ENCODE measurements around the gene RYR2.

The RYR2 gene

GRCh38 chr1:237751090-237751489, 709.1 kb downstream of the RYR2 start:
- no peak for DNase-seq (ENCODE audit: low read depth)
- TF ChIP-seq CTCF (IDR thresholded peaks at IDR 0.05; ENCODE audit: control insufficient read depth, extremely low read depth, insufficient read depth), result no peak
- H3K4me3 ChIP-seq (ENCODE audit: low read depth, low read length), result no peak overlapping the region

GRCh38 chr1:237754627-237755026, 712.6 kb downstream of the RYR2 start:
- H3K4me3 ChIP-seq (ENCODE audit: low read depth, low read length), result no peak overlapping the region
- no peak for DNase-seq (ENCODE audit: low read depth)
- TF ChIP-seq CTCF (IDR thresholded peaks at IDR 0.05; ENCODE audit: control insufficient read depth, extremely low read depth, insufficient read depth), result no peak

GRCh38 chr1:237756304-237756967, 714.5 kb downstream of the RYR2 start:
- no peak for TF ChIP-seq CTCF (IDR thresholded peaks at IDR 0.05; ENCODE audit: control insufficient read depth, extremely low read depth, insufficient read depth)
- peak; percentile 94 for DNase-seq (ENCODE audit: low read depth)
- H3K4me3 ChIP-seq (ENCODE audit: low read depth, low read length), result no peak overlapping the region

GRCh38 chr1:237759377-237759776, 717.4 kb downstream of the RYR2 start:
- no peak for TF ChIP-seq CTCF (IDR thresholded peaks at IDR 0.05; ENCODE audit: control insufficient read depth, extremely low read depth, insufficient read depth)
- no peak overlapping the region for H3K4me3 ChIP-seq (ENCODE audit: low read depth, low read length)
- no peak for DNase-seq (ENCODE audit: low read depth)

GRCh38 chr1:237760951-237761350, 719.0 kb downstream of the RYR2 start:
- no peak for DNase-seq (ENCODE audit: low read depth)
- no peak for TF ChIP-seq CTCF (IDR thresholded peaks at IDR 0.05; ENCODE audit: control insufficient read depth, extremely low read depth, insufficient read depth)
- no peak overlapping the region for H3K4me3 ChIP-seq (ENCODE audit: low read depth, low read length)

GRCh38 chr1:237763137-237763536, 721.2 kb downstream of the RYR2 start:
- DNase-seq (ENCODE audit: low read depth), result no peak
- H3K4me3 ChIP-seq (ENCODE audit: low read depth, low read length), result no peak overlapping the region
- no peak for TF ChIP-seq CTCF (IDR thresholded peaks at IDR 0.05; ENCODE audit: control insufficient read depth, extremely low read depth, insufficient read depth)

- TF ChIP-seq CTCF (IDR thresholded peaks at IDR 0.05; ENCODE audit: control insufficient read depth, extremely low read depth, insufficient read depth), result no peak
- no peak for DNase-seq (ENCODE audit: low read depth)
- no peak overlapping the region for H3K4me3 ChIP-seq (ENCODE audit: low read depth, low read length)
Measured at GRCh38 chr1:237763751-237764150, 721.8 kb downstream of the RYR2 start.
